Occipital lobe (tissue), 2 donors: Measurements from ENCODE around the gene MSMO1. TPM values are rescaled to one million over a fixed set of nuclear protein-coding genes. Genes with fewer than 3 reads are reported as not detected.
"Not testable (repeated sequence)": the region's sequence is repeated elsewhere in the genome, so short reads cannot be mapped to it uniquely, and the experiment has no call there.

Source experiments
- DNase-seq: peaks from one replicate; lab custom pipeline; 2025; lab: John Stamatoyannopoulos, UW
- total RNA-seq: library from RNA; depleted of rRNA; stranded (reverse); fragments of >200 nt; gene quantifications from one replicate; pipeline ENCODE4 v1.2.3, GENCODE V29; 2014

MSMO1 gene
- total RNA-seq, 1 donor from 2014 or later, result 482 TPM

DNA sequence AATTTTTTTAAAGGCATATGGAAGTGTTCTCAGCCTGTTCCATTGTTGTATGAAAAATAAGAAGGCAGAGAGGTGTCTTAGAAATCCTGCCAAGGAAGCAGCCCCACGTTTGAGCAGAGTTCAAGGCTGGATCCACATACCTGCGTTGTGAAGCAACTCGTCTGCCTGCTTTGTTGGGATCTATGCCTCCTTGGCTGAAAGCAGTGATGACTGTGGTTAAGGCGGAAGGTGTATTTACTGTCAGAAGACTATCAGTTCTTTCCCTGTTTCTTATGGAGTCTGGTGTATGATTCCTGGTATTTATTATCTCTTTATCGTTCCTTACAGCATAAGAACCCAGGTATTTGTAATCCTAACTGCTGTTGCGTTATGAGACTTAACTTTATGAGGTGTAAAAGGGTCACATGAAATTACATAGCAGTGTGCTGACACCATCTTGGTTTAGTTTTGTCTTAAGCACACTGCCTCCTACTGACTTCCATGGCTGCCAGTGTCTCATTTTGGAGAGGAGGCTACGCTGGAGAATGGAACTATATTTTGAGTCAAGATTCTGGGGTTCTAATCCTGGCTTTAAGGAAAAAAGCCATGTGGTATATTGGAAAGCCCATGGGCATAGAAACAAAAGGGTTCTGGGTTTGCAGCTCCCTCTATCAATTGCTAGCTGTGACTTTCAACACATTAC lies 3.1 kb upstream of the MSMO1 start:
- no peak for DNase-seq

DNA sequence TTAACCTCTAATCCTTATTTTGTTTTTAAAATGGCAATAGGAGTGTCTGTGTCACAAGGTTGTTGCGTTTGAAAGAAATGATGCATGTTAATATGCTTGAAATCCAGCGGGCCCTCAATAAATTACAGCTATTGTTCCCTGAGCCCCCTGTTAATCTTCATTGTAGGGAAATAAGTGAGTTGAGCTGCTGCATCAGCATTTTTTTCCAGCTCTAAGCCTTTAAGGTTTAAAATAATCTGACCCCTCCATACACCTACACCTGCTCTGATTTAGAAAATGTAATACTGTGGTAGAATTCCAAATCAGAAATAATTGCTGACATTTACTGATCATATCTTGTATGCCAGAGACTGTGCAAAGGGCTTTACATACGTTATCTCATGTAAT lies 2.6 kb upstream of the MSMO1 start:
- DNase-seq, result no peak

DNA sequence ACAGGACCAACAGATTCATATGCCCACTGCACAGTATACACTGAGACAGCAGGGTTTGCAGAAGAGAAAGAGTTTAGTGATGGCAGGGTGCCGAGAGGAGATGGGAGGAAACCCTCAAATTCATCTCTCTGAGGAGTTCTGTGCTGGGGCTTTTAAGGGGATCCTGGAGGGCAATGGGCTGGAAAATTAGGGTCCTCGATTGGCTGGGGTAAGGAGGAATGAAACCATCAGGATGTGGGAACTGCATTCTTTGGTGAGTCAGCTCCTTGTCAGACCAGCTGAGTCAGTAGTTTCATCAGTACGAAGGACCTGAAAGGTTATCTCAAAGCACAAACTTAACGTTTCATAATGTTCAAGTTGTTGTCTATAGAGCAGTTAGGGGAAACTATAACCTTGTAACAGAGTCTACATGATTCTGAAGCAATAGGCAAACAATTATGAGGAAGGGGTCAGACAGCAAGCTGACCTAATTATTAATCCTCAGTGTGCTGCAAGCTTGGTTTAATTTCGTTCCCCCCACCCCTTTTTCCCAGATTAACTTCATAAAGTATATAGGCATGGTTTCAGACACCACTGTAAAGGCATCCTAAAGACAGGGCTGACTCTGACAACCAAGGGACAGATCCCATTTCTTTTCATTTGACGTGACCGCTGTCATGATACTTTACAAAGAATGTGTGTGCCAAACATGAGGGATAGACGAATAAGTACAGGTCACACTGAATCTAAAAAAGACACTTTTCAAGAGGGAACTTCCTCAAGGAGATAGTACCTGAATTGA lies 1.5 kb upstream of the MSMO1 start:
- DNase-seq, result no peak

DNA sequence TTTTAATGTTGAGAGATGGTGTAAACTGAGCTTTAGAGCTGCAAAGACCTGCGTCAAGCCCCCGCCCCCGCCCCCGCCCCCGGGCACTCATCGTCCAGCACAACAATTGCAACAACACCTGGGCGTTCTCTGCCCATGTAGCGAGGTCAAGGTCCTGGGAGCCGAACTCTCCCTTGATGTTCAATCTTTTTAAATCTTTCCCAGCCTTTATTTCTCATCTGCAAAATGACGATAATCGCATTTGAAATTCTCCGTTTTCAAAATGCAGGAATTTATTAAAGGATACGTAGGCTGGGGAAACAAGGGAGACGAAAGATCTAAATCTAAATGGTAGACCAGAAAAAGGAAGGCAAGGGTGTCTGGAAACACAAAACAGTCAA lies 648 bp upstream of the MSMO1 start:
- DNase-seq, result peak; percentile 32

DNA sequence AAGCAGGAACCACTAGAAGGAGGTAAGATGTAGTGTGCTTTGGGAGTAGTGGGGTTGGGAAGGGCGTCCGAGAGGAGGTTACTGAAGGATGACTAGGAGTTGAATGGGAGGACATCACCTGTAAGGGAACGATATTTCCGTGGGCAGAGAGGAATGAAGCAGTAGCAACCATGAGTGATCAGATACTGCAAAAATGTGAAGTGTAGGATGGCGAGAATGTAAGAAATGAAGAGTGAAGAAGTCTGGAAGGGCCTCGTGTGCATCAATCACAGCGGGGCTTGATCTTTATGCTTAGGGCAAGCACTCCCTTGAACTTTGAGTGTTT lies 594 bp downstream of the MSMO1 start:
- DNase-seq, result no peak

DNA sequence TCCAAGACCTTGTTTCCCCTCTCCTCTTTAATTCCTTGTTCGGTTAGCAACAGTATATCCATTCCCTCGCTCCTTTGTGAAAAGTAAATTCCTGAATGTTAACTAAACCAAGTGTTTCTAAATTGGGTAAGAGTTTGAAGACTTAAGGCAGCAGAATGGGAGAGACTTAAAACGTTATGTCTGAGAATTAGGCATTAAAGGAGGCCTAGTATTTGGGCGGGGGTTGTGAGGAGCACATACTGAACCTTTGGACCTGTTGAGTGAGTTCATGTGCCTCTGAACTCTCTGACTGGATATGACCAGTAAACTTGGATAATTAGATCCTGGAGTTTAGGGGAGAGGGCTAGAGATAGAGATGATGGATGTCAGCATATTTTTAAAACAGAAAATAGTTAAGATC lies 1.2 kb downstream of the MSMO1 start:
- no peak for DNase-seq

DNA sequence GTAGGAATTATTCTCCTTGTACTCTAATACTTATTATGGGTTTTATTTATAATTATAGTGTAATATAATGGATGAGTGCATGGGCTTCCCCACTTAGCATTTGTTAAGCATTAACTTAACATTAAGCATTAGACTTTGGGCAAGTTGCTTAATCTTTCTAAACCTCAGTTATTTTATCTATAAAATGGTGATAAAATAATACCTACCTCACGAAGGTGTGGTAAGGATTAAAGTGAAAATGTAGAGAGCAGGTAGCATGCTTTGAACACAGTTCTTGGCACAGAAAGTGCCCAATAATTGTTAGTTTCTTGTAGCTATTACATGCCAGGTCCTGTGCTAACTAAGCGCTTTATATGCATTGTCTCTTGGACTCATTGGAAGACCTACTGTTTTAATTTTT lies 2.6 kb downstream of the MSMO1 start:
- no peak for DNase-seq

DNA sequence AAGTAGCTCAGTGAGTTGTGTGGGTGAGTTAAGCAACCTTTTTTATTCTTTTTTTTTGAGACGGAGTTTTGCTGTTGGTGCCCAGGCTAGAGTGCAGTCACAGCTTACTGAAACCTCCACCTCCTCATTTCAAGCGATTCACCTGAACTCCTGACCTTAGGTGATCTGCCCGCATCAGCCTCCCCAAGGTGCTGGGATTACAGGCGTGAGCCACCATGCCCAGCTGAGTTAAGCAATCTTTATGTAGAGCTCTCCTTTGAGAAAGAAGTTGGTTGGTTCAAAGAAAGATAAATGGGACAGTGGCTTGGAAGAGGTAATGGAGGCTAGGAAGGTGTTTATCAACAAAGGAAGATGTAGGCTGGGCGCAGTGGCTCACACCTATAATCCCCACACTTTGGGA lies 3.2 kb downstream of the MSMO1 start:
- no peak for DNase-seq

DNA sequence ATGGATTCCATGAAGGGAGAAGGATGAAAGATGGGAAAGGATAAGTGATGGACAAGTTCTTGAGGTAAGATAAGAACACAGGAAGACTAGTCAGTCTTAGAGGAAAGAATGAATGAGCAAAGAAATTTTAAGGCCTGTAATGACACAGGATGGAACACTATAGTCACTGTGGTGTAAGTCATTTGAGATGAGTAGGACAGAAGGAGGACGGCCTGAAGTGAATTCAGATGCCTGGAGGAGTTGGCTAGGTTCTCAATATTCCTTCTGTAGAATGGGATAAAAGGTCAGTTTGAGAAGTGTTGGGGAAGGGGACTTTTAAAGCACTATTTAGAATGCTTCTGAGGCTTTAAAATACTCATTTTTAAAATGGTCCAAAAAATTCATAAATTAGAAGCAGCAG lies 3.9 kb downstream of the MSMO1 start:
- DNase-seq, result no peak

DNA sequence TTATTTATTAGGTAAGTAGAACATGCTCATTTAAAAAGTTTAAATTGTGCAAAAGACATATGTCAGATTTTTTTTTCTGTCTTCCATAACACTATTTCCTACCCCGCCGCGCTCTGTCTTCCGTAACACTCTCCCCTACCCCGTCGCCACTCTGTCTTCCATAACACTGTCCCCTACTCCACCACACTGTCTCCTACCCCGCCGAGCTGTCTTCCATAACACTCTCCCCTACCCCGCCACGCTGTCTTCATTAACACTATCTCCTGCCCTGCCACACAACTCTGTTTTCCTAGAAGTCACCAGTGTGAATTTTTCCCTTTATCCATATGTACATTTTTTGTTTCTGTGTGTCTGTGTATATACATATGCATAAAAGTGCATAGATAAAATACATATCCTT lies 4.4 kb downstream of the MSMO1 start:
- DNase-seq, result no peak

DNA sequence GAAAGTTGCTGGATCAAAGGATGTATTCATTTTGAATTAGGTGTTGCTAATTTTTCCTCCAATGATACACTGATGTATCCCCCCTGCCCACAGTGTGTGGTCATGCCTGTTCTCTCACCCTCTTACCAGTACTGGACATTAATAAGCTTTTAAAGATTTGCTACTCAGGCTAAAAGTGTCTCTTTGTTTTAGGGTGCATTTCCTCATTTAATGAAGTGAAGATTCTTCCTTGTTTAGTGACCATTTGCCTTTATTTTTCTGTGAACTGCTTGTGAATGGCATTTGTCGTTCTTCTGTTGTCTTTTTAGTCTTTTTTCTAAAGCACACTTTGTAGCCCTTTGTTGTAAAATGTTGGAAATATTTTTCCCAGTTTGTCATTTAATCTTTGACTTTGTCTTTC lies 5.0 kb downstream of the MSMO1 start:
- no peak for DNase-seq

DNA sequence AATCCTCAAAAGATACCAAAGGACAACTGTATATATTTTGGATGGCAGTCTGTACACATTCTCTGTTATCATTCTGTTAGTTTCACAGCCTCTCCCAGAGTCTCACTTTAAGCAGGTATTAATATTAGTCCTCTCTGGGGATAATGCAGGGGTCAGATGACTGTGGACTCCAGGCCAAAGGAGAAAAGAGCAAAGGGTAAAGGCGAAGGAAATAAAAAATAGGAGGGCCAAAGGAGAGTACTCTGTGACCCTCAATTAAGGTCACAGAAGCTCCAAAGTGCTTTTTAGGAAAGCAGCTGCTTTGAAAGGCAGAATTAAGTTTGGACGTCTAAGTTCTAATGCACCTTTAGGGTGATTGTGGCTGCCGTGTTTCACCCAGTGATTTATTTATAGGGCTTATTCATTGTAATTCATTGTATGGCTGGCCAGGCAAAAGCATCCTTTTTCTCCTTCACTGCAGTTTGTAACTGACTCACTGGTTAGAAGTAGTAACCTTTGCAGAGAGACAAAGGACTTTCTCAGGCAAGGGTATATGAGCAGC lies 7.8 kb downstream of the MSMO1 start:
- DNase-seq, result no peak

DNA sequence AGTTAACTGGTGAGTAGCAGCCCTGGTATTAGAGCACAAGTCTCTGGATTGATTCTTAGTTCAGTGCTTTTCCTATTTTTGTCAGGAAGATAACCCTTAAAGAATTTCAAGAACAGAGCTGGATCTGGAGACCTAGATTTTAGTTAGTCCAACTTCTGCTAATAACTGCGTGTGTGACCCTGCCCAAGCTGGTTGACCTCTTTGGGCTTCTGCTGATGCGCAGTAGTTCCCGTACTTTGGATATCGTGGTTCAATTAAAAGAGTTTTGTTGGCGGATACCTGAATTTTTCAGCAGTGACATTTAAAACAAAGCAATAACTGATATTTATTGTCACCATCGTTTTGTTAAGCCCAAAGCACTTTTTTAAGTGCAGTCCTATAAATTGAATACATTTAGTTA lies 9.3 kb downstream of the MSMO1 start:
- no peak for DNase-seq

DNA sequence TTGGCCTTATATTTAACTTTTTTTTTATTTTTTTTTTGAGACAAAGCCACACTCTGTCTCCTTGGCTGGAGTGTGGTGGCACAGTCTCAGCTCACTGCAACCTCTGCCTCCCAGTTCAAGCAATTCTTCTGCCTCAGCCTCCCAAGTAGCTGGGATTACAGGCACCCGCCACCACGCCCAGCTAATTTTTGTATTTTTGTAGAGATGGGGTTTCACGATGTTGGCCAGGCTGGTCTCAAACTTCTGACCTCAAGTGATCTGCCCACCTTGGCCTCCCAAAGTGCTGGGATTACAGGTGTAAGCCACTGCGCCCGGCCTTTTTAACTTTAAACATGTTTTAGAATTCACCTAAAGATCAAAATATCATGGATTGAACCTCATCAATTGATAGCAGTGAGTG lies 14.9 kb downstream of the MSMO1 start:
- not testable (repeated sequence) for DNase-seq

DNA sequence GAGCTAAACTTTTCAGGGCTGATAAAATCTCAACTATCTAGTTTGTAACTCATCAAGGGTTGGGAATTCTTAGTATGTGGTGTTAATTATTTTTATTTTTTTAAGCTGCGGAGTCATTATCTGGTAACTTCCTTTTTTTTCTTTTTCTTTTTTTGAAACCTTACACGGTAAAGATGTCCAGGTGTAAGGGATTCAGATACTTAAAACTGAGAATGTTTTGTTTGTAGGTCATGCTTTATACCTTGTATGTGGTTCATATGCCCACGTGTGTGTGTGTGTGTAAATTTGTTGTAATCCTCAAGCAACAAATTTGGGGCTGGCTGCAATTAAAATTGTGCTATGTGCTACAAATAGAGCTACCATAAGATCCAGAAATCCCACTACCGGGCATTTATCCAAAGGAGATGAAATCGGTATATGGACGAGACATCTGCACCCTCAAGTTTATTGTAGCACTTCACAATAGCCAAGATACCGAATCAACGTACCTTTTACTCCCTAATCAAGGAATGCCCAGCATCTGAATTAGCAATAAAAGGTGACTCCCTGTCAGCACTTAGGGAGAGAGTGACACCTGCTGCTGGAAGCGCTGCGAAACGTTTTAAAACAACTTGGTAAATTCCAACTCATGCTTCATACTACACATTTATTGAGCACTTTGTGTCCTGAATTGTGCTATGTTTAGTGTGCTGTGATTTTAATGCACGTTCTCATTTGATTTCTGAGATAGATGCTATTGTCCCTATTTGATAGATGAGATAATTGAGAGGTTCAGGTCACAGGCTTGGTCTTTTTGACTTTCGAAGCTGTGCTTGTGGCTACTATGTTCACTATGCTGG lies 16.1 kb downstream of the MSMO1 start:
- no peak for DNase-seq

DNA sequence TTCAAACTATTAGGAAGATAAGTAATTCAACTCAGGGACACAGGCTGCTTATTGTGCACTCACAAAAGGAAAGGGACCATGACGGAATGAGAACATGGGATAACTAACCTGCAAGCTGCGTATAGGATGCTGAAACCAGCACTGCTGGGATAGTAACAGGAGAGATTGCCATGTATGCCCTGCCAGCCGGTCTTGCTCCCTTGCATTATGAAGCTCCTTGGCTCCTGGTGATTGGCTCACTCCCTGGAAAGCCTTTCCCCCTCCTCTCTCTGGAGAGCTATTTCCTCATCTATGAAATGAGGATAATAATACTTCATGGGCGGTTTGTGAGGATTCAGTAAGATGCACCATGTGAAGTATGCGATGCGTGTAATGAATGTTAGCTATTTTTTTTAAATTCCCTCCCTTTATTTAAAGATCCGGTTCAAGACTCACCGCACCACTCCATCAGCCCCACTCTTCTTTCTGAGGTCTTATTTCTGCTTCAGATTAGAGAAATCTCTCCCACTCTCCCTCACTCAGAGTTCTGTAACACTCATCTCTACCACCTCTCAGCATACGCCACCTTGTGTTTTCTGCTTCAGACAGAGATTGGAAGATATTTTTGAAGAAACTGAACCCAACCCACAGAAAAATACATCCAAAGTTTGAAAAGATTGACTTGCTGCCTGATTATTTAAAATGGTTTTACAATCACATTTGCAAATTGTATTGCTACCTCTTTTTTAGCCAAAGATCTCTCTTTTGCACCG lies 18.4 kb downstream of the MSMO1 start:
- no peak for DNase-seq

DNA sequence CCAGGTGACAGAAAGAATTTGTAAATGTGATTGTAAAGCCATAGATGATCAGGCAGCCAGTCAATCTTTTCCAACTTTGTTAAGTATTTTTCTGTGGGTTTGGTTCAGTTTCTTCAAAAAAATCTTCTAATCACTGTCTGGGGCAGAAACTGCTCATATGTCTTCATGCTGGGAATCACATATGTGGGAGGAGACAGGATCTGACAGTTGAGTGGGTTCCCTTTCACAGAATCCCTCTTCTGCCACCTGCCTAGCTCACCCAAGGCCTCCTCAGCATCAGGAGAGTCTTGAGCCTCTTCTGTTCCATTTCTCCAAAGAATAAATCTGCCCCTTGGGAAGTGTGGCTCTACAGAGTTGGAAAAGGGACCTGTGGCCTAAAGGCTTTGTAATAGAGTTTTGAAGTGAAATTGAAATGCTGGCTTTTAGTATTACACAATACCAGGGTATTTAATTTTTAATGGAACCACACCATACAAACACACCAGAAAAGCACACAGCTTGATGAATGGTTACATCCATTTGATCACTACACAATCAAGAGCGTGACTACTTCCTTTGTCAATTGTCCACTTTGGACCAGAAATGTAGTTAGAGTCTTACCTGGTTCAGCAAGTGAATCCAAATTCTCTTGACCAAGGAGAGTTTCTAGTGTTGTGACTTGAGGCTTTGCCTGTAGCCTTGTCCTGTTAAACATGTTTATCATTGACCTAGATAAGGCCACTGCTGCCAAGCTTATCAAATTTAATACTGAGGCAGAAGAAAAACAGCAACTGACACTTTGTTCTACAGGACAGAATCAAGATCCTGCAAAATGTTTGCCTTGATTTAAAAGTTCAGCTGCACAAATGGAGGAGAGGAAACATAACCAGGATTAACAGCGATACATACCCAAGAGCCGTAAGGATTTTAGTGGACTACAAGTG lies 20.4 kb downstream of the MSMO1 start:
- no peak for DNase-seq

DNA sequence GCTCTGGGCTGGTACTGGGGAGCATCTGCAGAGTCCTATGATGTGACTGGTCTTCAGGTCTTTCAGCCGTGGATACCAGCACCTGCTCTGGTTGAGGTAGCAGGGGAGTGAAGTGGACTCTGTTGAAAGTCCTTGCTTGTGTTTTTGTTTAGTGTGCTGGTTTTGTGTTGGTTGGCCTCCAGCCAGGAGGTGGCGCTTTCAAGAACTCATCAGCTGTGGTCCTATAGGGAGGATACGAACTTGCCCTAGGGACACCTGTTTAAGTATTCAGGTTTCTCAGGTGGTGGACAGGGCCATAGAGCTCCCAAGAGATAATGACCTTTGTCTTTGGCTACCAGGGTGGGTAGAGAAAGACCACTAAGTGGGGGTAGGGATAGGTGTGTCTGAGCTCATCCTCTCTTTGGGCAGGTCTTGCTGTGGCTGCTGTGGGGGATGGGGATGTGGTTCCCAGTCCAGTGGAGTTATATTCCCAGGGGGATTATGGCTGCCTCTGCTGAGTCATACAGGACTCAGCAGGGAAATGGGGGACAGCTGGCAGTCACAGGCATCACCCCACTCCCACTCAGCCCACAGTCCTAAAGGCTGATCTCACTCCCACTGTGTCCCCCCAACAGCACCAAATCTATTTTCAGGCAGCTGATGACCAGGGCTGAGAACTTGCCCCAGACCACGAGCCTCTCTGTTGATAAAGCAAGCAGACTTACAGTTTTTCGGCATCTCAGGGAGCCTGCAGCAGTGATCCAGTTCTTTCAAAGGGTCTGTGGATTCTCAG lies 24.1 kb downstream of the MSMO1 start:
- DNase-seq, result no peak

DNA sequence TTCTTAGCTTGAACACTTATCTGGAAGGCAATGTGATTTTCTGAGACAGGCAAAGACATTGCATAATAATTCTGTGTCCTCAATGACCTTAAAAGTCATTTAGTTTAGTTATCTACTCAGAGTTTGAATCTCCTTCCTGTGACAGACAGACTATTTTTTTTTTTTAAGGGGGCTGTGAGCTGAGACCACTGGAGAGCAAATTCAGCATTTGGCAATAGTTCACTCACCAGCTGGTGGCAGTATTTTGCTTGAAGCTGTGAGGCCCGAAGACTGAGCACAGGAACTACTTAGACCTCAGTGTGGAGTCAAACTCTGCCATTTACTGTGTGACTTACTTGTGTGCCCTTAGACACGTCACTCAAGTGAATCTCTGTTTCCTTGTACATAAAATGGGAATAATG lies 28.4 kb downstream of the MSMO1 start:
- DNase-seq, result peak; percentile 5

DNA sequence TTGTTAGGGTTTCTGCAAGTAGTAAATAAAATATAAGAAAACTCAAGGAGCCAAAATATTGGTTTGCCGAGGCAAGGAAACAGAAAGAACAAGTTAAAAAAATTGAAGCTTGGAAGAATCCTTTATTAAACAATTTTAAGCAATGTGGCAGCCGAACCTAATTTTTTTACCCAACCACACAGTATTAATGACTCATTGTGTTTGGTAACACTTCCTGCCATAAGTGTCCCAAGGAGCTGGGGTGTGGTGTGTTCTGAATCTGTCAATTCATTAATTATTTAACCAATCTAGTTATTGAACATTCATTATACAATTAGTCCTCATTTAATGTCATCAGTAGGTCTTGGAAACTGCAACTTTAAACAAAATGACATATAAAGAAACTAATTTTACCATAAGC lies 32.0 kb downstream of the MSMO1 start:
- DNase-seq, result no peak
